Measurements from ENCODE around the gene PGA5.

GRCh38 chr11:61295596-61295926, 54.6 kb downstream of the PGA5 start:
- TF ChIP-seq CTCF (IDR thresholded peaks at IDR 0.05) (no peak), POLR2A (IDR thresholded peaks at IDR 0.05) (no peak)
